GM21619 (cell line): Measurements from ENCODE around the gene ZFPM1.
"Not testable (repeated sequence)": the region's sequence is repeated elsewhere in the genome, so short reads cannot be mapped to it uniquely, and the experiment has no call there.

Experiments
- ATAC-seq: cut with Tn5 transposase; IDR thresholded peaks from one replicate; pipeline ENCODE4 v1.9.1; 2021; ENCODE audit not compliant: unreplicated experiment

Gene ZFPM1

DNA sequence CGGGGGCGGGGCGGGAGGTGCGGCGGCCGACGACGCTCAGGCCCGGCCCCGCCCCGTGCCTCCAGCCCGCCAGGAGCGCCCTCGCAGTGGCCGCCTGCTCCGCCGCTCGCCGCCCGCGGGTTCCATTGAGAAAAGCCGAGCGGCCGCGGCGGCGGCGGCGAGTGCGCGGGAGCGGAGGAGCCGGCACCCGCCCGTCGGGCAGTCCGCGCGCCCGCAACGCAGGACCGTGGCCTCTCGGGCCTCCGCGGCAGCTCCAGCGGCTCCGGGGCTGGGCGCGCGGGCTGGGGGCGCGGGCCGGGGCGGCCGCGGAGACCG lies at the start of gene ZFPM1:
Gene ZFPM1 (plus strand): TSS at position 64 of the 315 bp plus-strand sequence. CDS start 359 bp downstream, outside the sequence.
- no peak for ATAC-seq

DNA sequence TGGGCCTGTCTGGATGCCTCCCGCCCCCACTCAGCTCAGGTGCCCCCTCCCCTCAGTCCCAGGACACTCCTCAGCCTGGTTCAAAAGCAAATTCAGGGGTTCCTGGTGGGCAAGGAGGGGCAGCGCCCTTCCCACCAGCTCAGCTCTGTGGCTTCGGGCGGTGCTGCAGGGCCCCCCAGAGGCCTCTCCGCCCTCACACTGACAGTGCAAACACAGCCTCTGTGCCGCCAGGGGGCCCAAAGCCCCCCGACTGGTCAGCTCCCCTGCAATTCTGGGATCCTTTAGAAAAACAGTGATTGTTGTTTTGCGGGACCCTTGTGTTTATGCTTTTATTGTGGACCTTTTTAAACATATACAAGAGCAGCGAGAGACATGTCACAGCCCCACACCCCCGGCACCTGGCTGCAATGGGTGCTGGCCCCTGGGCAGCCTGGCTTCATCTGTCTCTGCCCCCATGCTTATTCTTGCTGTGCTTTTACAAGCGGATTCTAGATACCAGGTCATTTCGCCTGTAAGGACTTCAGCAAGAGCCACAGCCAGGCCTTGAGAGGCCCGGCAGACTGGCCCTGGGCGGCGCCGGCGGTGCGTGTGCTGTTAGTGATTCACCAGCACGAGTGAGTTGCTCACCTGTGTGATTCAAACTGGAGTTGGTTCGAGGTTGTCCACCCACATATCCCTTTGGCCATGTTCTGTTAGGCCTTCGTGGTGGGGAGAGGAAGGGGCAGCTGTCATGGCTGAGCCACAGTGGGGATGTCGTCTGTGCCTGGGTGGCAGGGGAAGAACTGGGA lies 49.1 kb upstream of the ZFPM1 start:
- no peak for ATAC-seq

DNA sequence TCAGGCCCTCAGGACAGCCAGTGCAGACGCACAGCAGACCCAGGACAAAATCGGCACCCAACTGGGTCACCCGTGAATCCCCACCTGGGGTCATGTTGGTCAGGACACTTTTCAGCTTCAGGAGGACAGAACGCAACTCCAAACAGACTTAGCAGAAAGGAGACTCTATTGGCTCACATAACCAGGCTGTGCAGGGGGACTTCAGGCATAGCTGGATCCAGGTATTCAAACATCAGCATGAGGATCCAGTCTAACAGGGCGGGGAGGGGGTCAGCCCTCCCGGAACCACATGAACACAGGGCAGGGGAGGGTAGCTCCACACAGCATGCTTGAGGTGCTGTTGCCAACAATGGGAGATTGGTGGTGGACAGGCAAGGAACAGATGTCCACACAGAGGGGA lies 48.3 kb upstream of the ZFPM1 start:
- ATAC-seq, result no peak

DNA sequence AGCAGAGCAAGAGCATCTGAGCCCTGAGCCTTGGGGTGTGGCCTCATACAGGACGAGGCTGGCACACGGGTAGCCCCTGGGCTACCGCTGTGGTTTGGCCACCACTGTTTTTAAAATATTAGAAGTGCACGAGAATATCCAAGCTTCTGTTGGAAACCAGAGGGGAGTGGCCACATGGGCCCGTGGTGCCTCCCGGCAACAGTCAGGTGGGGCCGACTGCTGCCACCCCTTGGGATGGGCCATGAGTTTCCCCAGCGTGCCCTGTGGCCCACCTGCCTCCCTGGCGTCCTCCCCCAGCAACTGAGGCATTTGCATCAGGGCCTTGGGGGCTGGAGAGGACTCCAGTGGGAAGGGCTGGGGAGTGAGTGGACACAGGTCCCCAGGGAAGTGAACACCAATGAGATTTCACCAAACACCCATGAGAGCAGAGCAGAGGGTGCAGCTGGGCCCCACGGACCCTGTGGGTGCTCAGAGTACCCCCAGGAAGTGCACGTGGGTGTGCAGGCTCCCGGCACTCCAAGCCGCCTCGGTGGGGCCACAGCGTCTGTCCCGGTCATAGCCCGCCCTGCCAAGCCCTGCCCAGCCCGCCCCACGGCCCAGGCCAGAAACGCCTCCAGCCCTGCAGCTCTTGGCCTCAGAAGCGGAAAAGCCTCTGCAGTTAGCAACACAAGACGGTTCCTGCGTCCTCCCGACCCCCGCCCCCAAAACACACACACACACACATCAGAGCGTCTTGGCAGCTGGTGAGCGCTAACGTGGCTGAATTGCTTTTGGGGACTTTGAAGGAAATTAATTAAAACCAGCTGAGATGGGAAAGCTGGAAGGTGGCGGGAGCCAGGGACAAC lies 47.6 kb upstream of the ZFPM1 start:
- ATAC-seq, result no peak

DNA sequence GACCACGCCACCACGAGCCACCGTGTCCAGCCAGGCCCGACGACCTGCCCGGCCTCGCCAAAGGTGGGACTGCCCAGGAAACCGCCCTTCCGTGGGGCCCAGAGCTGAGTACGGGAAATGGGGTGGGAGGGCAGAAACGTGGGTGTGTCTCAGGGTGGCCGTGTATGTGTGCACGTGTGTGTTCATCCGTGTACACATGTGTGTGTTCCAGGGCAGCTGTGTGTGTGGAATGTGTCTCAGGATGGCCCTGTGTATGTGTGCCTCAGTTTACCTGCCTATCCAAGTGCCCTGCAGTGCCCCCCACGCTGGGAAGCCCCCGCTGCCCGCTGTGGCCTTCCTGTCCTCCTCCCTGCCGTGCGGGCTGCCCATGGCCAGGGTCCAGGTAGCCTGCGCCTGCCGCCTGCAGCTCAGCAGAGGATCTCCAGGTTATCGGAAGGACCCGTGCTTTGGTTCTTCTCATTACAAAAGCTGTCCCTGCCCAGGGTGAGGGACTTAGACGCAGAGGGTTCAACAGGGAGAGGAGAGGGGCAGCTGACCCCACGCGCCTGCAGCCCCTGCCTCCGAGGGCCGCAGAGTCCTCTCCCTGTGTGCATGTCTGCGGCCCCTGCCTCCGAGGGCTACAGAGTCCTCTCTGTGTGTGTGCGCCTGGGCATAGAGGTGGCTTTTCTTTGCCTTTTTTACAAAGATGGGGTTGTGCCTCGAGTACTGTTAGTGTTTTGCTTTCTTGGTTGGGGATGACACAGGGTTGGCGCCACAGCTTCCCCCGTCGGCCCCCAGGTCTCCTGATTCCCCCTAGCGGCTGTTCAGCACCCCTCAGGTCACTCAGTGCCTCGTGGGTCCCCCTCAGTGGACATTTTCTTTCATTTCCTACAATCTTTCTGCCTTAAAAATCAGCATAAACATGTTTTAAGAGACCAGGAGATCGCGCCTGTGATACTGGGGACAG lies 46.7 kb upstream of the ZFPM1 start:
- ATAC-seq, result no peak

DNA sequence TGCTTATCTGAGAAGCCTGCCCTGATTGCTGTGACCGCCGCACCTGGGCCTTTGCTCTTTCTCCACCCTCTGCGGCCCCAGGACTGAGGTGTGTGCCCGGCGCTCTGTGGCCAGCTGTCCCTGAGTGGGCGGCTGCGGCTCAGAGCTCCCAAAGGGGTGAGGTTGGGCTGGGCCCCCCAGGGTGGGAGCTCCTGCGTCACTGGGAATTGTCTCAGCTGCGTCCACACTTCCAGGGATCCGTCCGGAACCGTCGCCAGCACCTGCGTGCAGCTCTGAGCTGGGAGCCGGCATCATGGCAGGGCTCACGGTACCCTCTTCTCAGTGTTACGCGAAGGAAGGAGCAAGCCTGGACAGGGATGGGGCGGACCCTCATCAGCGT lies 46.0 kb upstream of the ZFPM1 start:
- no peak for ATAC-seq

DNA sequence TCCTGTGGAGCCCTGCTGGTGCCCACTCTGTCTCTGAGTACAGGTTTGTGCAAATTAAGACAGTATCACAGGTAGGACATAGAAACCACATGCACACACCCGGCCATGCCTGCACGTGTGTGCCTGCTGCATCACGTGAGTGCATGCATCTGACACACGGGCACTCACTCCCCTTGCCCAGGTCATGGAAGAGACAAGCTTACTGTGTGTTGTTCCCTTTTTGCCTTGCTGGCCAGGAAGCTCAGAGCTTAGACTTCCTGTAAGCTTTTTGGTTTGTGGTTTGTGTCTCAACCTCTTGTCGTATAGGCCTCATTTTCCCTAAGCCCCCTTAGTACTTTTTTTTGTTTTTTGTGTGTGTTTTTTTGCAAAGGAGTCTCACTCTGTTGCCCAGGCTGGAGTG lies 45.3 kb upstream of the ZFPM1 start:
- no peak for ATAC-seq

DNA sequence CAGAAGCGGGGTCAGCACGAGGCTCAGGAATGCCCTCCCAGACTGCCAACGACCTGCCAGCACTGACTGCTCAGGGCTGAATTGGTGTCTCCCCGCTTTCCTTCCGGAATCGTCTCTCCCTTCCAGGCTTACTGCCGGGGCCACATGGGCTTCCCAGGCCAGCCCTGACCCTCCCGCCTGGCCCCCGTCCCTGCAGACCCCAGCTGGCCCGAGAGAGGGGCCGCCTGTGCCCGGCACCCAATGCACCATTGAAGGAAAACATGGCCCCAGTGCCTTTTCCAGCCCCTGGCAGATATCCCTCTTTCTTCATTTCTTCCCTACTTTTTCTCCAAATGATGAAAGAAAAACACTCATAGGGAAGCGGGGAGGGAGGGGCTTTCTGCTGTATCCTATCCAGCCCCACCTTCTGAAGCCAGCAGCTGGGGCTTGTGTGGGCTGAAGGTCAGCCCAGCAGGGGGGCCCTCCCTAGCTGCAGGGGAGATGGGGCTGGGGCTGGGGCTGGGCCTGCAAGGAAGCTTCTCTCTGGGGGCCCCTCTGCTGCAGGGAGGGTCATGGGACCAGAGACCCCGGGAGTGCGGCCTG lies 44.4 kb upstream of the ZFPM1 start:
- no peak for ATAC-seq

DNA sequence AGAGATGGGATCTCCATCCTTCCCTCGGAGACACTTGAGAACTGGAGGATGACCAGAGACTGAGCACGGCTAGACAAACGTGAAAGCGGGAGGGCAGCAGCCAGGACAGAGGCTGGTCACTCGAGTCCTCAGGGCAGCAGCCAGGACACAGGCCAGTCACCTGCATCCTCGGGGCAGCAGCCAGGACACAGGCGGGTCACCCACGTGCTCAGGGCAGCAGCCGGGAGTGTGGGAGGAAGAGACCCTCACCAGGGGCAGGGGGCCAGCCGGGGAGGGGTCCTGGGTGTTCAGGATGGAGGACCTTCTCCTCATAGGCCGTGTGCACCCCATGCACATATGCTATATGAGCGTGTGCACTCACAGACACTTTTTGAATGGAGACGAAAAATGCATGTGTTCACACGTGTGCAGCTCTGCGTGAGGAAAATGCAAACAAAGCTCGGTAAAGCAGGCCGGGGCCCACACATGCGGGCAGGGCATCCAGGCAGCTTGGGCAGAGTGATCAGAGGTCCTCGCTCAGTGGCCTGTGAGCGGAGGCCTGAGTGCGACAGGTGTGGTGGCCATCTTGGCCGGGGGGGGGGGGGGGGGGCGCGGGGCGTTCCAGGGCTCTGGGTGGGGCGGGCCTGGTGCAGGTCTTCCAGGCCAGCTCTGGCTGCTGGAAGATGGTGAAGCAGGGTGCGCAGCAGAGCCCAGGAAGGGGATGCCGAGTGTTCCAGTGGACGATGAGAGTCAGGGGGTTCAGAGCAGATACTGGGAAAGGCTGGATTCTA lies 43.6 kb upstream of the ZFPM1 start:
- no peak for ATAC-seq

DNA sequence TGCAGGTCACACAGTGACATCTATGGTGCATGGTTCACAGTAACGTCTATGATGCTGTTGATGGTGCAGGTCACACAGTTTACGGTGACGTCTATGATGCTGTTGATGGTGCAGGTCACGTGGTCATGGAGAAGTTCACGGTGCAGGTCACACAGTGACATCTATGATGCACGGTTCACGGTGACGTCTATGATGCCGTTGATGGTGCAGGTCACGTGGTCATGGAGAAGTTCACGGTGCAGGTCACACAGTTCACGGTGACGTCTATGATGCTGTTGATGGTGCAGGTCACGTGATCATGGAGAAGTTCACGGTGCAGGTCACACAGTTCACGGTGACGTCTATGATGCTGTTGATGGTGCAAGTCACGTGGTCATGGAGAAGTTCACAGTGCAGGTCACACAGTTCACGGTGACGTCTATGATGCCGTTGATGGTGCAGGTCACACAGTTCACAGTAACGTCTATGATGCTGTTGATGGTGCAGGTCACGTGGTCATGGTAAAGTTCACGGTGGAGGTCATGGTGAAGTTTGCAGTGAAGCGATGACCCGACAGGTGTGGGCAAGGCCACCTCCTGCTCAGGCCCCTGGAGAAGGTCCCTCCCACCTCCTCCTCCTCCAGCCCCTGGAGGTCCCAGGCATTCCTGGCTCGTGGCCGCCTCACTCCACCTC lies 42.6 kb upstream of the ZFPM1 start:
- ATAC-seq, result not testable (repeated sequence)

DNA sequence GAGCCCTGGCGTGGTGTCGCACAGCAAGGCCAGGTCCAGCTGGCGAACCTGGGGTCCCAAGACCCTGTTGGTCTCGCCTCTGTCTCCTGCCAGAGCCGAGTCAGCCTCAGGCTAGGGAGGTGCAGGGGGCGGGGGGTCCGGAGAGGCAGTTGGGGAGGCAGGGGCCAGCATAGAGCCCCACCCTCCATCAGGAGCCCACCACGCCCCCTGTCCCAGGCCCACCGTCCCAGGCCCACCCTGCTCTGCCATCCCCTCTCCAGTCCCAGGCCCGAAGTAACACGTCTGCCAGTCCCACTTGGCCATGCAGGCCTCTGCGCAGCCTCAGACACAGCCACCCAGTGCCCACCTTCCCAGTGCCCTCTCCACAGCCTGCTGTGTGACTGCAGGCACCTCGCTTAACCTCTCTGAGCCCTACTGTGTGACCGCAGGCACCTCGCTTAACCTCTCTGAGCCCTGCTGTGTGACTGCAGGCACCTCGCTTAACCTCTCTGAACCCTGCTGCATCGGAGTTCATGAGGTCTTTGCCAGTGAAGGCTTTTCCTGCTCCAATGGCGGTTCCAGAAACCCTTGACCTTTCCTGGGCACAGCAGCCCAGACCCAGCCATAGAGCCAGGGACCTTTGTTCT lies 41.0 kb upstream of the ZFPM1 start:
- ATAC-seq, result no peak

DNA sequence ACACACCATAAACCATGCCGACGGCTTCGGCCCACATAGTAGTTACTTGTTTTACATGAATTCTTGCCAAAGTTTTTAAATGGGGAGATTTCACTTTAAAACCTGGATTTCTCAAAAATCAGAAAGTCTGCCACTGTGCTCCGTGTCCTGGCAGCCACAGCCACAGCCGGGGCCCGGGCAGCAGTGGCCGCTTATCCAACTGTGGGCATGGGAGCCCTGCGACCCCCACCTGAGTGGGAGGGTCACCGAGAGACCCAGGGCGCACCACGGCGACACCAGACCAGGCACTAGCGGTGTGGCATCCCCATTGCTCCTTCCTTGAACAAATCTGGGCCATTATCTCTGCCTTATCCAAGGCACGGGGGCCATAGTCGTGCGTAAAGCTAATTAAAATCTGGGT lies 40.3 kb upstream of the ZFPM1 start:
- ATAC-seq, result no peak

DNA sequence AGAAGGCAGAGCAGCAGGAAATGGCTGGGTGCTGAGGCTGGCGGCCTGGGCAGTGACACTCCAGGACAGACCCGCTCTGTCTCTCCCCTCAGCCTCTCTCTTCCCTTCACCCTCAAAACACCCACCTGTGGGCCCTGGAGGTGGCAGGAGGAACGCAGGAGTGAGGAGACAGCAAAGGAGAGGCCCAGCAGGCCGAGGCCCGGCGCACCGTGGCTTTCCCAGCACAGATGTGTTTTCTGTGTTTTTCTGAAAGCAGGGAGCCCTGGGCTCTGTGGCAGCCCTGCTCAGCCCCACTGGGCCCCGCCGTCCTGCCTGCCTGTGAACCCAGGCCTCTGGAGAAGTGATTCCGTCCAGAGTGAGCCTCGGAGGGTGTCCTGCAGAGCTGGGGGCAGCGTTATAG lies 39.8 kb upstream of the ZFPM1 start:
- ATAC-seq, result no peak

DNA sequence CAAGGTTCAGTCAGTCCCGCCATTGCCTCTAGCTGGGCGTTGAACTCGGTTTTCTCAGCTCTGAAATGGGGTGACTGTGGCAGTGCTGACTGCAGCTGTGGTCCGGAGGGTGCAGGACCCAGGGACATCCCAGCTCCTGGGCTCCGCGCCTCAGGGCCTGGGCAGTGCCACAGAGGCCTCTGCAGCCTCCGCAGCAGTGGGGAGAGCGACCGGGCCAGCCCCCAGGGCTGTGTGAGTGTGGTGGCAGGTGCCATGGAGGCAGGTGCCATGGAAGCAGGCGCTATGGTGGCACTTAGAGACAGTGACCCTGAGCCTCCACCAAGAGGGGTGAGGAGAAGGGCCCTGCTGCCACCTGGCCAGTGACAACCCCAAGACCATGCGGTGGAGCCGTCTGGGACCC lies 39.4 kb upstream of the ZFPM1 start:
- ATAC-seq, result no peak

DNA sequence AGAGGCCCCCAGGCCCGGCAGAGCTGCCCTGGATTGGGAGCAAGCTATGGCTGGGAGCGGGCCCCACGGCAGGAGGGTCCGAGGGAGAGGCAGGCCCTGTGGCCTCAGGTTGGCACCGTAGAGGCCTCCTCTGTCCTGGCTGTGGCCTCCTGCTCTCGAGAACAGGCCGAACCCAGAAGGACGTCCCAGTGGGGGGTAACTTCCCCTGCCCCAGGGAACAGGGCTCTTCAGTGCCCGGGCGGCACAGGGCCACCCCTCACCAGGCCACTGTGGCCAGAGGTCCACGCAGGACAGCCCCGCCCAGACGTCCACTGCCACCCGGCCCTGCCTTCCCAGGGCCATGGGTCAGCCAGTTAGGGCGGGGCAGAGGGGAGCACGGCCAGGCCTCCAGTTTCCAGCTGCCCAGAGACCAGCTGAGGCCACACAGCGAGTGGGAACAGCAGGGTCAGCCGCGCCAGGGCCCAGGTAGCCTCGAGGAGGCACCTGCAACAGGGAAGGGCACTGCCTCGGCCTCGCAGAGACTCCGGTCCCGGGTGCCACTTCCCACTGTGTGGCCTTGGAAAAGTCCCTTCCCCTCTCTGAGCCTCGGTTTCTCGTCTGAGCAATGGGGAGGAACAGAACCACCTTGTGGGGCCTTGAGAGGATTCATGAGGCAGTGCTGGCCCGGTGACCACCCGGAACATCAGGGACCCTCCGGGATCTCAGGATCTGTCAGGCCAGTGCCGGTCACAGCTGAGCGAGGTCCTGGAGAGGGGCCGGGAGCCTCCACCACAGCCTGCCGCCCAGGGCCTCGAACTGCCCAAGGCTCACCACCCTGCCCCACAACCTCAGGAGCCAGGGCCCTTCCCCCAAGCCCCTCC lies 38.3 kb upstream of the ZFPM1 start:
- no peak for ATAC-seq

DNA sequence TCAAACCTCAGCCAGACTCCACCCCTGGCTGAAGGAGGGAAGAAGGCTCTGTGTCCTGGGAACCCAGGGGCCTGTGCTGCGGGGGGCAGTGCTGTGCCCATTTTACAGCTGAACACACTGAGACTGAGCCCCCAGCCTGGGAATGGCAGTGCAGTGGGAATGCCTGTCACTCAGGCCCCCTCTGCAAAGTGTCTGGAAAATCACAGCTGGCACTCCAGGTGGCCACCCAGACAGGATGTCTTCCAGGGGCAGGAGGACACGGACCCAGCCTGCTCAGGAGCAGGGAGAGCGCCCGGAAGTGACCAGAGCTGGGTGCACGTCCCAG lies 37.7 kb upstream of the ZFPM1 start:
- ATAC-seq, result no peak

DNA sequence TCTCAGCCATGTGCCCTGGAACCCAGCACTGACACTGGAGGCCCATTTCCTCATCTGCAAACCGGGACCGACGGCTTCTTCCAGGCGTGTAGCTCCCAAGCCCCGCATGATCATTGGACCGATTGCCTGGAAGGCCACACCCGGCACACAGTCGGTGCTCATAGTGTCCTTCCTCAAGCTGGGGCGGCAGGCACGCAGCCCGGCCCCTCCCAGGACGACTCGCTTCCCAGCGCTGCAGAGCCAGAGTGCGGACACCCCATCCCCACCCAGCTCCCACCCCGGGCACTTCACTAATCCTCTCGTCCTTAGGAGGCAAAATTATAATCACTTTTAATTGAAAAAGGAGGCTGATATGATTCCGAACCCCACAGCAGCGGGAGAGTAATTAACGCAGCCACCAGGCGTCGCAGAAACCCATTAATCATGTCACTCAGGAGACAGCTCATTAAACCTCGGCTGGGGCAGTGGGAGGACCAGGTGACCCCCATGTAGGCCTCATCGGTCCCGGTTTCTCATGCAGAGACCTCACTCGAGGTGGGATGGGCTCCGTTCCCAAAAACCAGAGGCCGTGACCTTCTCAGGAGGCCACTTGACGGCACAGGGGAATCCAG lies 37.3 kb upstream of the ZFPM1 start:
- ATAC-seq, result no peak

DNA sequence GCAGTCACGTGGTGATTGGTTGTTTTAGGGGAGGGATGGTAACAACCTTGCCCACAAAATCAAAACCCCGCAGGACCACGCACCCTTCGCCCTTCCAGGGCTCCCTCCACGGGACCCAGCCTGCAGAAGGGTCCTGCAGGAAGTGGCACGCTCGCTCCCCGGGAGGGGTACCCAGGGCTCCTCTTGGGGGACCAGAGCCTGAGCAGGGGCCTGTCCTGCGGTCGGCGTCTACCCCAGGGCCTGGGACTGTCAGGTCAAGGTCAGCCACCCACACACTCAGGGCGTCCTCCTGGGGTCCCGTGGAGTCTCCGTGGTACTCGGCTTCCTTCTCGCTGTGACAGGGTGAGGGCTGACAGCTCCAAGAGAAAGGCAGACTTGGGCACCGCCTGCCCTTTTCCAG lies 36.4 kb upstream of the ZFPM1 start:
- ATAC-seq, result no peak
